Ovary (tissue), 9 donors: ENCODE data around the gene PCIF1. TPM values are rescaled to one million over a fixed set of nuclear protein-coding genes. Genes with fewer than 3 reads are reported as not detected.

Source experiments
- DNase-seq, 5 donors: peaks; one replicate each; pipeline ENCODE4 v3.0.0-alpha.2; 2019 to 2020
- H3K27ac ChIP-seq, 2 donors: fragments of 200-600 bp; one replicate each; pipeline versions ENCODE4 v1.5.1 to v1.8.0; 2019 to 2022
- H3K27me3 ChIP-seq: fragments of 200-600 bp; one replicate; pipeline ENCODE4 v1.8.0; 2022
- H3K36me3 ChIP-seq: fragments of 200-600 bp; sonication (generic); one replicate; pipeline ENCODE4 v1.5.1; 2019
- H3K4me1 ChIP-seq: one replicate; pipeline ENCODE4 v1.8.1; 2013; ENCODE audit warnings: mild to moderate bottlenecking, moderate library complexity; ENCODE audit not compliant: insufficient read depth
- H3K4me3 ChIP-seq: fragments of 200-600 bp; sonication (generic); one replicate; pipeline ENCODE4 v1.5.1; 2017
- H3K9me3 ChIP-seq, 2 donors: fragments of 200-600 bp in 1 of 2; sonication (generic) in 1 of 2; one replicate each; pipeline versions ENCODE4 v1.5.1 to v1.8.1; 2013 to 2019; ENCODE audit warnings: mild to moderate bottlenecking in 1 of 2, moderate library complexity in 1 of 2
- CTCF ChIP-seq, 3 donors: fragments of 450-650 bp in 2 of 3; fragments of 200-600 bp in 1 of 3; IDR thresholded peaks; one replicate each; pipeline versions ENCODE4 v1.5.1 to v1.8.0; 2016 to 2022; ENCODE audit warnings: antibody characterized with exemption in 3 of 3, mild to moderate bottlenecking in 1 of 3
- EP300 ChIP-seq: sonication (generic); formaldehyde crosslinking; IDR thresholded peaks from one replicate; pipeline ENCODE4 v1.6.1; 2017; ENCODE audit warnings: antibody characterized with exemption
- POLR2A ChIP-seq: fragments of 450-650 bp; IDR thresholded peaks from one replicate; pipeline ENCODE4 v1.6.1; 2017; ENCODE audit warnings: antibody characterized with exemption, mild to moderate bottlenecking, moderate library complexity
- WGBS, 3 donors: extraction: QIAGEN DNeasy Blood & Tissue Kit in 1 of 3; methylation state at CpG; one replicate each; pipeline versions ENCODE4 v1.1.5 to v1.1.7; 2013 to 2017; 5-methylcytosine and 5-hydroxymethylcytosine counted together
- intact Hi-C, 4 donors: fragments of 100-400 bp; cut with DNase I; formaldehyde crosslinking; loops; one replicate each; pipeline versions ENCODE4 v1.11.0 to v1.15.1; 2022 to 2023
- polyA plus RNA-seq, 2 donors: library from polyadenylated mRNA; stranded (reverse); fragments of 200-250 nt in 1 of 2; fragments of 350-450 nt in 1 of 2; fragmentation: Illumina TruSeq in 1 of 2; extraction: RNeasy Lipid Tissue Mini Kit (QIAGEN cat#74804) in 1 of 2; gene quantifications; one replicate each; pipeline ENCODE4 v1.2.3, GENCODE V29; 2013 to 2014
- total RNA-seq, 7 donors: library from RNA; depleted of rRNA in 2 of 7; stranded (reverse); fragments of >200 nt in 2 of 7; fragmentation: NEBNext Ultra II Directional in 3 of 7; extraction: Animal tissue kit (Norgen Biotek cat#: 25700) in 3 of 7; gene quantifications; one replicate each; pipeline versions ENCODE4 v1.1.0 to v1.2.4, GENCODE V29; 2016 to 2023
- donor health status: DM: no; HTN: no; CAD: no; lungs with moderate emphysema.
- donor health status: DM: no; HTN: no; CAD: no.
- donor health status: Bipolar disorder and iron deficiency.
- donor health status: DM: yes; HTN: yes; CAD: no.
- donor health status: DM: no; HTN: no; CAD: no.
- donor health status: DM: yes; HTN: yes; CAD: no.

Gene PCIF1
- total and polyA plus RNA-seq, 9 donors = 14.6 to 73.7 (median 48.2) TPM

GRCh38 chr20:45888681-45889080, 45.8 kb upstream of the PCIF1 start:
- intact Hi-C loops = loop anchor here in 2 of 4 donors (5.0 to 10.0 kb wide), 2 partner anchors 46 to 56 kb away; no protein-coding TSS in a partner anchor
- Histone ChIP-seq H3K4me3 (no peak overlapping the region), H3K9me3 (no peaks in the 10 kb centered on the region), H3K27ac (no peak overlapping the region), H3K36me3 (no peaks in the 10 kb centered on the region), H3K4me1 (peaks cover 9% of the 10 kb centered on the region), H3K27me3 (no peaks in the 10 kb centered on the region)
- WGBS, 3 donors = 73 to 83% (median 83%) methylated on average over 3 of the region's 3 CpGs
- no peak for TF ChIP-seq CTCF (IDR thresholded peaks at IDR 0.05)
- TF ChIP-seq POLR2A = no peak
- no peak for TF ChIP-seq EP300
- no peak for DNase-seq

GRCh38 chr20:45890077-45890984, 44.2 kb upstream of the PCIF1 start:
- Histone ChIP-seq H3K4me3 (peak overlapping the region; percentile 53), H3K4me1 (peaks cover 9% of the 10 kb centered on the region), H3K9me3 (no peaks in the 10 kb centered on the region), H3K27me3 (no peaks in the 10 kb centered on the region), H3K27ac (peak overlapping the region; percentile 72 to 97), H3K36me3 (no peaks in the 10 kb centered on the region)
- DNase-seq = peak; percentile 88 to 91 (median 89)
- WGBS, 3 donors = 0 to 2% (median 0%) methylated on average over 46 to 79 of the region's 79 CpGs
- TF ChIP-seq EP300 (no peak), CTCF (IDR thresholded peaks at IDR 0.05) (peak; percentile 61 to 75 (median 71)), POLR2A (peak; percentile 43)
- intact Hi-C loops = loop anchor here (2.0 to 10.0 kb wide), 9 partner anchors 42 to 202 kb away; partner anchors contain the start of genes PCIF1 (in 2 of the 4), DNTTIP1 (in 1 of the 4), WFDC3 (in 1 of the 4) and ZNF335 (in 1 of the 4)

GRCh38 chr20:45890985-45891983, 43.2 kb upstream of the PCIF1 start, which contains the start of the genes CTSA and NEURL2:
Gene CTSA (plus strand): TSS chr20:45891335. CDS start chr20:45891569, 234 bp downstream.
Gene NEURL2 (minus strand): TSS chr20:45891208. CDS start chr20:45890991, 217 bp downstream.
- intact Hi-C loops = loop anchor here (2.0 to 10.0 kb wide), 9 partner anchors 41 to 201 kb away; partner anchors contain the start of genes PCIF1 (in 2 of the 4), DNTTIP1 (in 1 of the 4), WFDC3 (in 1 of the 4) and ZNF335 (in 1 of the 4)
- 0 to 1% (median 1%) methylated on average over 65 to 78 of the region's 78 CpGs for WGBS, 3 donors
- Histone ChIP-seq H3K4me3 (peak within 1 kb of the TSS; percentile 53), H3K36me3 (no peaks in the 10 kb centered on the region), H3K4me1 (peaks cover 9% of the 10 kb centered on the region), H3K9me3 (no peaks in the 10 kb centered on the region), H3K27me3 (no peaks in the 10 kb centered on the region), H3K27ac (peak within 1 kb of the TSS; percentile 72 to 97)
- peak; percentile 95 to 97 (median 96) for DNase-seq
- peak; percentile 73 for TF ChIP-seq POLR2A
- TF ChIP-seq CTCF (IDR thresholded peaks at IDR 0.05) = peak in 1 of 3 donors; percentile 21
- peak; percentile 81 for TF ChIP-seq EP300
